Caki2 (cell line): ENCODE results near the gene ARHGEF7. TPM values are rescaled to one million over a fixed set of nuclear protein-coding genes. Genes with fewer than 3 reads are reported as not detected.

Experiments used
- DNase-seq: peaks from one replicate; pipeline ENCODE4 v3.0.0-alpha.2; 2015; ENCODE audit warnings: low read depth
- in situ Hi-C: cut with HindIII; loops from 2 replicates; pipeline ENCODE4 v1.10.0; 2016; ENCODE audit warnings: low sequenced_read_pairs, low pct_unique_long_range_greater_than_20kb, mixed read lengths
- total RNA-seq: library from RNA; depleted of rRNA; stranded (reverse); fragments of >200 nt; shearing (Covaris generic); gene quantifications from 2 replicates; pipeline ENCODE4 v1.2.3, GENCODE V29; 2014; ENCODE audit warnings: low replicate concordance

ARHGEF7 gene
- total RNA-seq, 1 experiment from 2014 or later, result 7.6 TPM

DNA sequence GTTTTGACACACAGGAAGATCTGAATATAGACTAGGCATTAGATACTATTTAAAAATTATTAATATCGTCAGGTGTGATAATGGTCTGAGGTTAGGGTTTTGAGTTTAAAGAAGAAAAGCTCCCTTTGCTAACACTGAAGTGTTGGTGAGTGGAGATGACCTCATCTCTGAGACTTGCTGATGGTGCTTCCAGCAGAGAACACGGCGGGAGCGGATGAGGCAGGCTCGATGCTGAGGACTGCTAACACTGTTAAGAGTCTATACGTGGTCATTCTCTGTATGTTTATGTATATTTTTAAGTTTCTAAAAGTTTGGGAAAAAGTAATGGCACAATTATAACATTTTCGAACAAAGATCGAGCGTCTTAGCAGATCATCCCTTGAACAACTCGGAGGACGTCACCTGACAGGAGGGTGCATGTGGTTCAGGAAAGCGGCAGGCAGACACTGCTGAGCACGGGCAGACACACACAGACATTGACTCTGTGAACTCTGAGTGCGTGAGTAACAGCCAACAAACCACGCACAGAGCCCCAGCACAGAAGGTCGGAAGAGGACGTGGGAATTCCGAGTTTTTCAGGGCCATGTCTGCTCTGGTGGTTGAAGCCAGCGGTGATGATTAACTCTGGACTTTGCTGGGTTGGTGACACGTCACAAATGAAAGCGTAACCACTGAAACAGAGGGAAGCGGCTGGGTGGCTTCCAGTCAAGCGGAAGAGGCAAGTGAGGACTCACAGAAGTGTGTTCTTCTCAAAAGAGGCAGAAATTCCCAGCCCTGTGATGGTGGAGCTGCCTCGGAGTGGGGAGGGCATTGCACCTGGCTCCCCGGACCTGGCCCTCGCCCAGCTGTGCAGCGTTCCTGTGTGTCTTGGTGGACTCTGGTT, 113.4 kb downstream of the ARHGEF7 start:
- peak; percentile 83 for DNase-seq
- in situ Hi-C loops, result no loop called here

- no peak for DNase-seq
- in situ Hi-C loops, result no loop called here
Observed at GRCh38 chr13:111230385-111230930, 115.3 kb downstream of the ARHGEF7 start.

- in situ Hi-C loops, result no loop called here
Observed at GRCh38 chr13:111232191-111232590, 117.1 kb downstream of the ARHGEF7 start.

DNA sequence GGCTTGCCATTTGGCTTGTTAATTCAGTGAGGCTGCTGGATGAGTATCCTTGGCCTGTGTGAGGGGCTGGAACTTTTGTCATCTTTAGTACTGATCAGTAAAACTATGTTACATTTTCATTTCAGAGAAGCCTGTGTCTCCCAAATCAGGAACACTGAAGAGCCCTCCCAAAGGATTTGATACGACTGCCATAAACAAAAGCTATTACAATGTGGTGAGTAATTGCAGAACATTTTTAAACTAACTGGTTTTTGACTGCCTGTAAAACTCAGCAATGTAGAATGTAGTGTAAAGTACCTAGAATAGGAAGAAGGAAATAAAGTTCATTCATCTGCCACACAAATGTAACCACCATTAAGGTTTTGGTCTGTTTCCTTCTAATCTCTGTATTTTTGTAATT, 118.0 kb downstream of the ARHGEF7 start:
- no peak for DNase-seq
- in situ Hi-C loops, result no loop called here

More at GRCh38 chr13:111232191-111232590, 117.1 kb downstream of the ARHGEF7 start:
- no peak for DNase-seq

GRCh38 chr13:111239764-111240670, 124.9 kb downstream of the ARHGEF7 start:
- no peak for DNase-seq
- in situ Hi-C loops, result no loop called here

DNA sequence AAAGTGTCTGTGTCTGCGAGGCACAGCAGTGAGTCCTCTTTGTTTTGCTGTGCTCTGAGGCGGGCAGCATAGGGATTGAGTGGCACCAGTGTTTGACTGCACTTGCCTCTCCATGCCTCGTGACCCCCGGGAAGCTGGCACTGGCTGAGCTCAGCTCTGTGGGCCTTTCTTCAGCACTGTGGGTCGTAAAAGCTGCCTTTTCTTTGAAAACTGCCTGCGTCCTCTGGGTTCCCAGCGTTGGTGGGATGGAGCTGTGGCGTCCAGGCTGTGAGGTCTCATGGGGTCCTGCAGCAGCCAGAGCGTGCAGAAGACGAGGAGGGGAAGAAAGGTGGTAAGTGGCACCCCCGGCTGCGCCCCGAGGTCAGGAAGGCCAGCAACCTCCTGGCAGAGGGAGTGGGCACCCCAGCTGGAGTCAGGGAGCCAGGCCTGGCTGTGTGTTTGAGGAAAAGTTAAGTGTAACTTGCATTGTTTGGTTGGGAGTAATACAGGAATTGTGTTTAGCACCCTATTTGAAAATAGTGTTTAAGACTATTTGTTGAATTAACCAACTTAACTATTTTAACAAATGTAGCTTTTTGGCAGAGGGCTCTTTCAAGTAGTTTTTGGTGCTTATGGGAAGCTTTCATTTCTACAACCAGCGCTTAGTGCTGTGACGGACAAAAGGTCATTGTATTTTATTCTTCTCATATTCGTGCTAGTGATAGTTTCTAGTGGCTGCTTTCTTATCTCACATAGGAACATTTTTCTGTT, 126.1 kb downstream of the ARHGEF7 start:
- DNase-seq, result no peak
- in situ Hi-C loops, result no loop called here

- in situ Hi-C loops, result no loop called here
Observed at GRCh38 chr13:111241862-111242261, 126.8 kb downstream of the ARHGEF7 start.

GRCh38 chr13:111242585-111242984, 127.5 kb downstream of the ARHGEF7 start:
- no peak for DNase-seq
- in situ Hi-C loops, result no loop called here

More at GRCh38 chr13:111241862-111242261, 126.8 kb downstream of the ARHGEF7 start:
- DNase-seq, result no peak

DNA sequence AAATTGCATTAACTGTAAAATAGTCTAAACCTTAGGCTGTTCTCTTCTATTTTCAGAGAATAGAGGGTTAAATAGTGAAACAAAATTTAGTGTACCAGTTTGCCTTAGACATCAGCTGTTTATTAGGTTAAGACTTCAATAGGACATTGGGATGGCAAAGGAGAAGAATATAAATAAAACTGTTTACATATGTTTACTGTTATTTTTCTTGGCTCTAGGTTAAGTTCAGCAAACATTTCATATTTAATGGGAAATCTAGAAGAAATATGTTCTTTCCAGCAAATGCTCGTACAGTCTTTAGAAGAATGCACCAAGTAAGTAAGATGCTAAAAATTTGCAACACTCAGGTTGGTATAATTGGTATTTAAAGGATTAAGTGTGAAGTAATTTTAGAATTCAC, 128.9 kb downstream of the ARHGEF7 start:
- no peak for DNase-seq
- in situ Hi-C loops, result no loop called here

DNA sequence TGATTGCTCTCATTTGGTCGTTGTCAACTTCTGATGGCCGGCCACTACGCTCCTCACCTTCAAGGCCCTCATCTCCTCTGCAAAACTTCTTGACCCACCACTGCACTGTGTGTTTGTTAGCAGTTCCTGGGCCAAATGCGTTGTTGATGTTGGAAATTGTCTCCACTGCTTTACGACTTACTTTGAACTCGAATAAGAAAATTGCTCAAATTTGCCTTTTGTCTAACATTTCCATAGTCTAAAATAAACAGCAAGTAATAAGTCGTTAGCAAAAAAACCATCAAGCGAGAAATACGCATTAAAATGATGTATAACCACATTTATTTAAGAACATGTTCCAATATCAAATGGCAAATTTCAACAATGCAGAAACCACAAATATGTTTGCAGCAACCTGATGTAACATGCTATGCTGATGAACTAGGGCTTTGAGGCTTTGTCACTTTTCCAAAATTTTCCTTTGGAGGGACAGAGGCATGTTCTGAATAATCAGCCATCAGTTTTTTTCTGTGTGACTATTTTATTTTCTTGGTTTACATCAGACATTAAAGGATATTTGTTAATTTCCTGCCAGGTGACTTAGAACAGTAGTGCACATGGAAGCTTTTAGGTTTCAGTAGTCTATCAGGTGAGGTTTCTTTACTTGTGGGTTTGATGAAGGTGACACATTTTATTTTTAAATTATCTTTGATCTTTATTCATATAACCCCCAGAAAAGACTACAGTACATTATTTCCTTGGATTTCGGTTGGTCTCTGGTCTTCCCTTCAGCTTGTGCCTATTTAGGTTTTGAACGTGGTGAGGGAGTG, 130.7 kb downstream of the ARHGEF7 start:
- in situ Hi-C loops, result no loop called here
- no peak for DNase-seq

DNA sequence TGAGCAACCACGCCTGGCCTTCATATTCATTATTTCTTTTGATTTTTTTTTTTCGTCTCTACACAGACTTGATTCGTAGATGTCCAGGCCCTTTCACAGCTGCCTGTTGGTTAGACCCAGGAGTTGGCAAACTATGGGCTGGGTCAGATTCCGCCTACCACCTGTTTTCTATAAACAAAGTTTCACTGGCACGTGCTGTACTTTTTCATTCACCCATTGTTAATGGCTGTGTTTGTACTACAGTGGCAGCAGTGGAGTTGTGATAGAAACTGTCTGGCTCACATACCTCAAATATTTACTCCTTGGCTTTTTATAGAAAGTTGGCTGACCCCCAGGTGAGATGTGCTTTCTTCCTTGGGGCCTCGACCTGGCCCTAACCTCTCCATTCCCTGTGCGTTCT, 132.4 kb downstream of the ARHGEF7 start:
- in situ Hi-C loops, result no loop called here
- no peak for DNase-seq

DNA sequence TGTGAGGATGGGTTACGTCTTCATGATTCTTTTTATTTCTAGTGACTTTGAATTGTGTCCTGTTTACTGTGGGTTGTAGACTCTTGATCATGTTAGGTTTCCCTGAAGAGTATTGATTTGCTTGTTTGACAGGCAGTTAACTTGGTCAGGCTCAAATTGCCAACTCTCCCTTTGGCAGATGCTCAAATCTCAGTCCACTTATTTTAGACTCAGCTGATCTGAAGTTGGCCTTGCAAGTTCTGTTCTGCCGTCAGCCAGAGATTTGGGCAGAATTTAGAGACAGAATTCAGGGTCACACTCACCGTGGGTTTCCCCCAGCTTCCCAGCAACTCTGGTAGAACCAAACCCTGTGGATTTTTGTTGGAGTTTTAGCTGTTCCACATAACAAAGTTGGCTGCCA, 133.7 kb downstream of the ARHGEF7 start:
- DNase-seq, result no peak
- in situ Hi-C loops, result no loop called here

GRCh38 chr13:111249637-111250360, 134.7 kb downstream of the ARHGEF7 start:
- in situ Hi-C loops, result no loop called here
- DNase-seq, result no peak

- in situ Hi-C loops, result no loop called here
- DNase-seq, result peak; percentile 21
Observed at GRCh38 chr13:111251646-111252445, 136.7 kb downstream of the ARHGEF7 start.

- no peak for DNase-seq
- in situ Hi-C loops, result no loop called here
Observed at GRCh38 chr13:111252446-111253364, 137.6 kb downstream of the ARHGEF7 start.
